Adipocyte (in vitro differentiated cells): ENCODE results near the gene PLCB4.

ENCODE experiments used
- DNase-seq: peaks from one replicate; pipeline ENCODE4 v3.0.0-alpha.2; 2015; ENCODE audit warnings: low read depth
- H3K27me3 ChIP-seq: replicated peaks from 2 replicates; pipeline ENCODE4 v1.7.0; 2013; ENCODE audit warnings: mild to moderate bottlenecking, low read length, moderate library complexity; ENCODE audit not compliant: control insufficient read depth, insufficient read depth
- H3K36me3 ChIP-seq: 2 replicates; pipeline ENCODE4 v1.7.0; 2013; ENCODE audit warnings: low read length, mild to moderate bottlenecking, moderate library complexity; ENCODE audit not compliant: control insufficient read depth, insufficient read depth, severe bottlenecking
- H3K4me1 ChIP-seq: 2 replicates; pipeline ENCODE4 v1.7.0; 2013; ENCODE audit warnings: mild to moderate bottlenecking, low read length, moderate library complexity; ENCODE audit not compliant: control insufficient read depth, insufficient read depth
- H3K4me3 ChIP-seq: 2 replicates; pipeline ENCODE4 v1.7.0; 2013; ENCODE audit warnings: mild to moderate bottlenecking, low read length, moderate library complexity
- H3K9ac ChIP-seq: 2 replicates; pipeline ENCODE4 v1.7.0; 2013; ENCODE audit warnings: mild to moderate bottlenecking, low read length, moderate library complexity
- H3K9me3 ChIP-seq: 2 replicates; pipeline ENCODE4 v1.7.0; 2013; ENCODE audit warnings: mild to moderate bottlenecking, low read length, moderate library complexity; ENCODE audit not compliant: control insufficient read depth

The PLCB4 gene

DNA sequence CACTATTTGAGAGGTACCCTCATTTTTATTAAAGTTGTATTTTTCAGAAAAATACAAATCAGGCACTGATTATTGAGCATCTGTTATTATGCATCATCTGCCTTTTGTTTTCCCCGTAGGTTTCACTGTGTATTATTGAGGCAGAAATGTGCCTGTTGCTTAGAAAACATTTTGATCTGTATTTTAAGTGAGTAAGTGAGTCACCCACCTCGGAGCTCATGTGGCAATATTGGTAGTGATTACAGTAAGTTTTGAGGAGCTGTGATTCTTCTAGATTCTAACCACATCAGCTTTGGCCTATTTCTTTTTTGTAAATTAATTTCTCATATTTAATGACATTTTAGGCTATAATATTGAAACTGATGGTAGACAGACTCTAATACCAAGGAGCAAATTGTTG, 385.9 kb downstream of the PLCB4 start:
- H3K36me3 ChIP-seq = no peaks in the 10 kb centered on the region

GRCh38 chr20:9457136-9457535, 388.2 kb downstream of the PLCB4 start:
- Histone ChIP-seq H3K27me3 (no peaks in the 10 kb centered on the region), H3K9me3 (no peaks in the 10 kb centered on the region), H3K9ac (no peak overlapping the region), H3K36me3 (no peaks in the 10 kb centered on the region), H3K4me1 (peaks cover 32% of the 10 kb centered on the region), H3K4me3 (no peak overlapping the region)
- DNase-seq = no peak

More for the DNA sequence above, 385.9 kb downstream of the PLCB4 start:
- Histone ChIP-seq H3K9ac (no peak overlapping the region), H3K9me3 (no peaks in the 10 kb centered on the region), H3K4me3 (no peak overlapping the region), H3K27me3 (no peaks in the 10 kb centered on the region), H3K4me1 (peaks cover 19% of the 10 kb centered on the region)
- peak; percentile 25 for DNase-seq

DNA sequence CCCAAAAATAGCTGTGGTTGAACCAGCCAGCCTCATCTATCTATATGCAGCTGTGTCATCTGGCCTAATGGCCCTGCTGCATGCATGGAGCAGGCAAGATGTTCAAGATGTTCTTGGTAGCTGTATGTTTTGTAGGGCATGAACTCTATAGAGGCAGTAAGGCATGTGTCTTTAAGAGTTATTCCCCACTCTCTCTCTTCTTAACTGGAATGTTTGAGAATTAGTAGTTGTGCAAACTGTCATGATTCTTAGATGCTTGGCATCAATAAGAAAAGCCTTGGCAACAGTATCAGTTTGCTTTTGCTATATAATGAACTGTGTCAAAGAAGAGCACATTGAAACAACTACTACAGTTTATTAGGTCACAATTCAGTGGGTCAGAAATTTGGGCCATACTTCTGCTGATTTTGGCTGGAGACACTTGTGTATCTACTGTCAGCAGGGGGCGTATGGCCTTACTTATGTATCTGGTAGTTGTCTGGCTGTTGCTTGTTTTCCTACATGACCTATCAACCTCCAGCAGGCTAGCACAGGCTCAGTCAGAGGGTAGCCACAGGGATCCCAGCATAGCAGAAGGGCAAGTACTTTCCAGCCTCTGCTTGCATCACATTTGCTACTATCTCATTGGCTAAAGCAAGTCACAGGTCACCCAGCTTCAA, 389.4 kb downstream of the PLCB4 start:
- peaks cover 32% of the 10 kb centered on the region for H3K4me1 ChIP-seq
- no peaks in the 10 kb centered on the region for H3K9me3 ChIP-seq
- H3K36me3 ChIP-seq = no peaks in the 10 kb centered on the region
- peak; percentile 29 for DNase-seq
- H3K27me3 ChIP-seq = no peaks in the 10 kb centered on the region
- H3K9ac ChIP-seq = no peak overlapping the region
- no peak overlapping the region for H3K4me3 ChIP-seq

- H3K27me3 ChIP-seq = no peaks in the 10 kb centered on the region
- peaks cover 20% of the 10 kb centered on the region for H3K4me1 ChIP-seq
- DNase-seq = peak; percentile 76
- no peaks in the 10 kb centered on the region for H3K9me3 ChIP-seq
- no peak overlapping the region for H3K9ac ChIP-seq
- no peaks in the 10 kb centered on the region for H3K36me3 ChIP-seq
- no peak overlapping the region for H3K4me3 ChIP-seq
Observed at GRCh38 chr20:9460518-9460917, 391.6 kb downstream of the PLCB4 start.

- no peaks in the 10 kb centered on the region for H3K9me3 ChIP-seq
- H3K4me1 ChIP-seq = no peaks in the 10 kb centered on the region
- H3K27me3 ChIP-seq = no peaks in the 10 kb centered on the region
- H3K4me3 ChIP-seq = no peak overlapping the region
- no peak for DNase-seq
- no peak overlapping the region for H3K9ac ChIP-seq
- H3K36me3 ChIP-seq = no peaks in the 10 kb centered on the region
Observed at GRCh38 chr20:9467995-9468394, 399.1 kb downstream of the PLCB4 start.

DNA sequence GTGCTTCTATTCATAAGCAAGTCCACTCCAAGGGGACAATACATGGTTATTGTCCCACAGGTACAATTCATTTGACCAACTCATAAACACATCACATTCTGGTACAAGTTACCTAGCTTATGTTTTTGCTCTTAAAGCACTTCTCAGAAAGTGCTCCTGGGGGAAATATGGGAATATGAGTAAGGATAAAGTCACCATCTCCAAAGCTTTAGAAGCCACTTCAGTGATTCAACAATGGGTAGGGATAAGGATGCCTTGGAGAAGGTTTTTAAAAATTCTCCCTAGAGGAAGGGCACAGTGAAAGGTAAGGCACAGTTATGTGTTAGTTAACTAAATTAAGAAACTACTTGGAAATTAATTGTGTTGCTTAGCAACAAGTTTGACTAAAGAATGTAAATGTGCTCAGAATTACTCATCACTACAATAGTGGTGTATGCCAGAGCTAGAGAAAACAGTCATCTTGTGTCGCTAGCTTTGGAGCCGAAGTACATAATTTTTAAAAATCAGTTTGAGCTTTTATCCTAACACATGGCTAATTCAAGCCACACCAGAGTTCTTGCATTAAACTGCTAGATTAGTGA, 406.0 kb downstream of the PLCB4 start:
- no peaks in the 10 kb centered on the region for H3K36me3 ChIP-seq
- no peaks in the 10 kb centered on the region for H3K9me3 ChIP-seq
- H3K4me3 ChIP-seq = no peak overlapping the region
- H3K27me3 ChIP-seq = no peaks in the 10 kb centered on the region
- peak; percentile 27 for DNase-seq
- no peak overlapping the region for H3K9ac ChIP-seq
- peaks cover 4% of the 10 kb centered on the region for H3K4me1 ChIP-seq

DNA sequence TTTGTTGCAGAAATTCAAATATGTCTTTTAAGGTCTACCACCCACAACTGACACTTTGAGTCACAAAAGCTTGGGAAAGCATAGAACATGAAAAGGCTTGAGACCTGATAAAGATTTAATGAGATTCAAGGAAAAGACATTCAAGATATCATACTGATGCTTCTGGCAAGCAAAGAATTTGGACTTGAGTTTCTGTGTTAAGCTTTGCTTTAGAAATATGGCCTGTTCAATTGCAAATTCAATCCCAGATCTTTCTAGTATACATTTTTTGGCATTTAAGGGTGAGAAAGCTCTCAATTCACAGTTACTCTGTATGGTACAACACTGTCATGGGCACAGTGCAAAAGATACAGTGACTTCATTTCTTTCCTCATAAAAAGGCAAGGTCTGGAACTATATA, 406.6 kb downstream of the PLCB4 start:
- H3K27me3 ChIP-seq = no peaks in the 10 kb centered on the region
- no peak overlapping the region for H3K4me3 ChIP-seq
- DNase-seq = no peak
- H3K4me1 ChIP-seq = peaks cover 4% of the 10 kb centered on the region
- H3K9me3 ChIP-seq = no peaks in the 10 kb centered on the region
- no peaks in the 10 kb centered on the region for H3K36me3 ChIP-seq
- H3K9ac ChIP-seq = no peak overlapping the region

DNA sequence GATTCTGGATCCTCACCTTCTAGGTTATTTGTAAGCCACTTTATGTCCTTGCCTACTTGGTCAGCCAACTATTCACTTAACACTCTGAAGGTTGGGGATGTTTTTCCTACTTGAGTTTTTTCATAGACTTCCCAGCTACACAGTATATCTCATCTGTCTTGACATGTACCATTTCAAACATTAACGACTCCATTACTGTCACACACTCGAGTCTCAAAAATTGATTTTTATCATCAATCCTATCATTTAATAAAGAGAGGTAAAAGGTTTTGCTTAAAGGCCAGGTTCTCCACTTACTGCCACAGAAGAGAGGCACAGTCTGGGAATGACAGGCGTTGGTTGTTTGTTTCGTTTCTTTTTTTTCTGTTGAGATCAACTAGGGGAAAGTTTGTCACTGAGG, 407.3 kb downstream of the PLCB4 start:
- Histone ChIP-seq H3K9ac (no peak overlapping the region), H3K27me3 (no peaks in the 10 kb centered on the region), H3K36me3 (no peaks in the 10 kb centered on the region), H3K4me3 (no peak overlapping the region), H3K4me1 (peaks cover 4% of the 10 kb centered on the region), H3K9me3 (no peaks in the 10 kb centered on the region)
- DNase-seq = no peak

DNA sequence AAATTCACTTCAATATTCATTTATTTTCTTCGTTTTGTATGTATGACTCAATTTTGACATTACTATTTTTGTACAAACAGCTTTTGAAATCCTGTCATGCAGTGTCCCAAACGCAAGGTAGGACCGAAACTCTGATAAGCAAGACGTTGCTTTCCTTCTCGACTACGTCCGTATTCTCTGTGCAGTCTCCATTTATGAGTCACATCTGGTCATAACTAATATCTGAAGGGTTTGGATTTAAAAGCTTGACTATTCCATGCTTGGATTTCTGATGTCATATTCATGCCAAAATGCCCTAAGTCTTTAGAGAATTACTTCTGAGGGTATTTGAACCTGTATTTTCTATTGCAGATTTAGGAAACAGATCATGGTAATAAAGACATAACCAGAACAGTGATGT, 407.8 kb downstream of the PLCB4 start:
- no peak overlapping the region for H3K9ac ChIP-seq
- no peaks in the 10 kb centered on the region for H3K9me3 ChIP-seq
- peaks cover 4% of the 10 kb centered on the region for H3K4me1 ChIP-seq
- DNase-seq = no peak
- no peaks in the 10 kb centered on the region for H3K36me3 ChIP-seq
- H3K4me3 ChIP-seq = no peak overlapping the region
- H3K27me3 ChIP-seq = peaks cover 4% of the 10 kb centered on the region

- H3K27me3 ChIP-seq = peaks cover 11% of the 10 kb centered on the region
- DNase-seq = peak; percentile 23
- no peak overlapping the region for H3K4me3 ChIP-seq
- peaks cover 4% of the 10 kb centered on the region for H3K4me1 ChIP-seq
- no peaks in the 10 kb centered on the region for H3K9me3 ChIP-seq
- H3K36me3 ChIP-seq = no peaks in the 10 kb centered on the region
- H3K9ac ChIP-seq = no peak overlapping the region
Observed at GRCh38 chr20:9478771-9479170, 409.9 kb downstream of the PLCB4 start.

- Histone ChIP-seq H3K36me3 (no peaks in the 10 kb centered on the region), H3K27me3 (peaks cover 11% of the 10 kb centered on the region), H3K4me3 (no peak overlapping the region), H3K9me3 (no peaks in the 10 kb centered on the region), H3K4me1 (peaks cover 4% of the 10 kb centered on the region), H3K9ac (no peak overlapping the region)
- no peak for DNase-seq
Observed at GRCh38 chr20:9480066-9480465, 411.2 kb downstream of the PLCB4 start.

DNA sequence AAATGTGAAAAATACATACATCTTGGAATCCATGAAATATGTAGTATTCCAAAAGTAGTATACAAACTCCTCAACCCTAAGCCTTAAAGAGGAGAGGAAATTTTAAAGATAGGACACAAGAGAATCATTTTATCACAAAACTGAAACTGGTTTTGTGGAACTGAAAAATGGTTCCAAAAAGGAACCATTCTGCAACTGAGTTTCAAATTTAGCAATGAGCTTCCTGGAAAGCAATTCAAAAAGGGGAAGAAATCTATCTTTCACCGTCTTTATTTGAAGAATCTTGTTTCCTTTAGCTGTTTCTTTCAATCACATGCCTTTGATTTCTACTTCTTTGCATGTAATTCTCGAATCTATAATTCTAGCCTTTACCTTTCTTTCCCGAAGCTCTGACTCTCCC, 413.3 kb downstream of the PLCB4 start:
- DNase-seq = no peak
- Histone ChIP-seq H3K4me1 (no peaks in the 10 kb centered on the region), H3K9ac (no peak overlapping the region), H3K4me3 (no peak overlapping the region), H3K9me3 (no peaks in the 10 kb centered on the region), H3K27me3 (peaks cover 11% of the 10 kb centered on the region), H3K36me3 (no peaks in the 10 kb centered on the region)
